Spleen (tissue), 7 donors: ENCODE results near the gene C16orf87.

ENCODE experiments used
- CTCF ChIP-seq, 11 experiments: fragments of 200-600 bp in 7 of 11; fragments of 450-650 bp in 4 of 11; sonication (generic) in 4 of 11; IDR thresholded peaks in 8 of 11; conservative IDR thresholded peaks in 3 of 11; 1 replicate in 7 of 11; 2 replicates in 4 of 11; pipeline versions ENCODE4 v1.4.0 to v1.8.0; 2016 to 2021; ENCODE audit warnings: antibody characterized with exemption in 11 of 11, inconsistent platforms in 4 of 11, mild to moderate bottlenecking in 1 of 11
- POLR2A ChIP-seq, 3 donors: fragments of 450-650 bp; IDR thresholded peaks; one replicate each; pipeline ENCODE4 v1.5.1; 2017; ENCODE audit warnings: antibody characterized with exemption in 3 of 3, mild to moderate bottlenecking in 1 of 3
- POLR2AphosphoS5 ChIP-seq, 3 donors: sonication (generic); formaldehyde crosslinking; IDR thresholded peaks; one replicate each; pipeline ENCODE4 v1.5.1; 2017; ENCODE audit warnings: antibody characterized with exemption in 3 of 3
- donor health status: DM: no; HTN: no; CAD: no; lungs with moderate emphysema.
- donor health status: DM: no; HTN: no; CAD: no.
- donor health status: DM: no; HTN: no; CAD: no.

- TF ChIP-seq CTCF (IDR thresholded peaks at IDR 0.05 in 8 of 11, conservative IDR thresholded peaks at IDR 0.05 in 3 of 11) = no peak
- TF ChIP-seq POLR2AphosphoS5 (IDR thresholded peaks at IDR 0.05) = no peak
- no peak for TF ChIP-seq POLR2A (IDR thresholded peaks at IDR 0.05)
Observed at GRCh38 chr16:46862555-46863447, 31.8 kb upstream of the C16orf87 start.
